ENCODE data around the gene COBLL1. TPM values are rescaled to one million over a fixed set of nuclear protein-coding genes. Genes with fewer than 3 reads are reported as not detected.

Gene COBLL1
- total RNA-seq, 1 experiment from 2014 or later: 42.1 TPM

GRCh38 chr2:164693390-164693789 is 148.2 kb downstream of the COBLL1 start:
- peak overlapping the region; percentile 43 for H3K4me3 ChIP-seq (ENCODE audit: low read depth, low read length)
- DNase-seq: peak in 1 of 2 experiments; percentile 12
- no TSS peak for BruUV-seq (replicated peaks)
- CTCF ChIA-PET: no interaction called here
- Mint-ChIP-seq H3K36me3 (ENCODE audit: insufficient read depth, unreplicated experiment) (peaks cover 46% of the 10 kb centered on the region), H3K9me3 (ENCODE audit: unreplicated experiment) (no peaks in the 10 kb centered on the region), H3K4me3 (ENCODE audit: unreplicated experiment) (peak overlapping the region; percentile 74), H3K27ac (ENCODE audit: unreplicated experiment) (no peak overlapping the region), H3K27me3 (ENCODE audit: insufficient read depth, unreplicated experiment) (no peaks in the 10 kb centered on the region), H3K4me1 (ENCODE audit: low read depth, unreplicated experiment) (peaks cover 22% of the 10 kb centered on the region)
- intact Hi-C loops (cut with micrococcal nuclease; ENCODE audit: unreplicated experiment): loop anchor here (1.0 to 2.0 kb wide), 4 partner anchors 18 to 150 kb away; partner anchors contain the start of gene GRB14
- POLR2A ChIA-PET: no interaction called here
- no peaks in the 10 kb centered on the region for H3K36me3 ChIP-seq (ENCODE audit: control insufficient read depth, insufficient read depth, low read length)
- no peaks in the 10 kb centered on the region for H3K27me3 ChIP-seq (replicated peaks; ENCODE audit: control insufficient read depth, insufficient read depth, low read length)
- H3K4me1 ChIP-seq: peaks cover 34% of the 10 kb centered on the region
- H3K9me3 ChIP-seq: no peaks in the 10 kb centered on the region
- TF ChIP-seq CTCF (IDR thresholded peaks at IDR 0.05; ENCODE audit: insufficient read depth in 1 of 2, low read depth in 1 of 2, low read length in 1 of 2, severe bottlenecking in 1 of 2, unreplicated experiment in 1 of 2): no peak

- Histone ChIP-seq H3K36me3 (ENCODE audit: control insufficient read depth, insufficient read depth, low read length) (no peaks in the 10 kb centered on the region), H3K4me1 (peaks cover 33% of the 10 kb centered on the region), H3K4me3 (ENCODE audit: low read depth, low read length) (no peak overlapping the region), H3K27me3 (replicated peaks; ENCODE audit: control insufficient read depth, insufficient read depth, low read length) (no peaks in the 10 kb centered on the region), H3K9me3 (no peaks in the 10 kb centered on the region)
- no TSS peak for BruUV-seq (replicated peaks)
- DNase-seq: no peak
- H3K4me3 Mint-ChIP-seq (ENCODE audit: unreplicated experiment): peak overlapping the region; percentile 74
- CTCF ChIA-PET: no interaction called here
- intact Hi-C loops (cut with micrococcal nuclease; ENCODE audit: unreplicated experiment): loop anchor here (1.0 to 2.0 kb wide), 4 partner anchors 18 to 150 kb away; partner anchors contain the start of gene GRB14
- H3K27ac Mint-ChIP-seq (ENCODE audit: unreplicated experiment): no peak overlapping the region
- TF ChIP-seq CTCF (IDR thresholded peaks at IDR 0.05; ENCODE audit: insufficient read depth in 1 of 2, low read depth in 1 of 2, low read length in 1 of 2, severe bottlenecking in 1 of 2, unreplicated experiment in 1 of 2): no peak
- no peaks in the 10 kb centered on the region for H3K9me3 Mint-ChIP-seq (ENCODE audit: unreplicated experiment)
- no peaks in the 10 kb centered on the region for H3K27me3 Mint-ChIP-seq (ENCODE audit: insufficient read depth, unreplicated experiment)
- POLR2A ChIA-PET: no interaction called here
- H3K36me3 Mint-ChIP-seq (ENCODE audit: insufficient read depth, unreplicated experiment): peaks cover 46% of the 10 kb centered on the region
- H3K4me1 Mint-ChIP-seq (ENCODE audit: low read depth, unreplicated experiment): peaks cover 20% of the 10 kb centered on the region
These were observed 148.7 kb downstream of the COBLL1 start for GRCh38 chr2:164692958-164693357.

- no peaks in the 10 kb centered on the region for H3K9me3 ChIP-seq
- H3K27ac Mint-ChIP-seq (ENCODE audit: unreplicated experiment): no peak overlapping the region
- no peak overlapping the region for H3K4me3 Mint-ChIP-seq (ENCODE audit: unreplicated experiment)
- H3K4me1 ChIP-seq: peaks cover 31% of the 10 kb centered on the region
- ChIA-PET CTCF (no interaction called here), POLR2A (no interaction called here)
- no peaks in the 10 kb centered on the region for H3K27me3 ChIP-seq (replicated peaks; ENCODE audit: control insufficient read depth, insufficient read depth, low read length)
- TF ChIP-seq CTCF (IDR thresholded peaks at IDR 0.05; ENCODE audit: insufficient read depth in 1 of 2, low read depth in 1 of 2, low read length in 1 of 2, severe bottlenecking in 1 of 2, unreplicated experiment in 1 of 2): no peak
- peaks cover 13% of the 10 kb centered on the region for H3K4me1 Mint-ChIP-seq (ENCODE audit: low read depth, unreplicated experiment)
- no TSS peak for BruUV-seq (replicated peaks)
- peak in 1 of 2 experiments; percentile 8 for DNase-seq
- H3K27me3 Mint-ChIP-seq (ENCODE audit: insufficient read depth, unreplicated experiment): no peaks in the 10 kb centered on the region
- H3K4me3 ChIP-seq (ENCODE audit: low read depth, low read length): no peak overlapping the region
- intact Hi-C loops (cut with micrococcal nuclease; ENCODE audit: unreplicated experiment): loop anchor here (2.0 kb wide), 1 partner anchor 17 kb away; no protein-coding TSS in a partner anchor
- H3K36me3 ChIP-seq (ENCODE audit: control insufficient read depth, insufficient read depth, low read length): peaks cover 3% of the 10 kb centered on the region
- peaks cover 40% of the 10 kb centered on the region for H3K36me3 Mint-ChIP-seq (ENCODE audit: insufficient read depth, unreplicated experiment)
- no peaks in the 10 kb centered on the region for H3K9me3 Mint-ChIP-seq (ENCODE audit: unreplicated experiment)
These were observed 149.5 kb downstream of the COBLL1 start for GRCh38 chr2:164692114-164692513.
